Neuronal stem cell (in vitro differentiated cells): Measurements from ENCODE around the gene DCLK2. TPM values are rescaled to one million over a fixed set of nuclear protein-coding genes. Genes with fewer than 3 reads are reported as not detected.

Experiments
- DNase-seq: peaks from one replicate; pipeline ENCODE4 v3.0.0-alpha.2; 2013; ENCODE audit warnings: low spot score
- H2AFZ ChIP-seq: one replicate; pipeline ENCODE4 v1.6.1; 2013; ENCODE audit warnings: mild to moderate bottlenecking, low read length, inconsistent platforms
- H2AK5ac ChIP-seq: 2 replicates; pipeline ENCODE4 v1.6.1; 2013; ENCODE audit warnings: low read depth, mild to moderate bottlenecking, inconsistent platforms, low read length, moderate library complexity, mixed read lengths
- H2BK120ac ChIP-seq: 2 replicates; pipeline ENCODE4 v1.6.1; 2013; ENCODE audit warnings: low read depth, mild to moderate bottlenecking, inconsistent platforms, low read length, moderate library complexity, mixed read lengths
- H2BK12ac ChIP-seq: one replicate; pipeline ENCODE4 v1.6.1; 2013; ENCODE audit warnings: low read length, inconsistent platforms
- H2BK15ac ChIP-seq: 2 replicates; pipeline ENCODE4 v1.6.1; 2013; ENCODE audit warnings: mild to moderate bottlenecking, low read length, inconsistent platforms, mixed read lengths
- H2BK5ac ChIP-seq: one replicate; pipeline ENCODE4 v1.6.1; 2013; ENCODE audit warnings: inconsistent platforms, mild to moderate bottlenecking, low read length, moderate library complexity
- H3K14ac ChIP-seq: one replicate; pipeline ENCODE4 v1.6.1; 2013; ENCODE audit warnings: low read length, inconsistent platforms
- H3K18ac ChIP-seq: 2 replicates; pipeline ENCODE4 v1.6.1; 2013; ENCODE audit warnings: low read length, inconsistent platforms
- H3K23ac ChIP-seq: 2 replicates; pipeline ENCODE4 v1.6.1; 2013; ENCODE audit warnings: low read depth, mild to moderate bottlenecking, mixed read lengths, low read length, inconsistent platforms; ENCODE audit not compliant: poor library complexity
- H3K27ac ChIP-seq: replicated peaks from 3 replicates; pipeline ENCODE4 v1.5.1; 2013; ENCODE audit warnings: low read length, inconsistent platforms
- H3K27me3 ChIP-seq, 3 experiments: 2 replicates each; pipeline ENCODE4 v1.6.1; 2013; ENCODE audit warnings: low read length in 3 of 3, mild to moderate bottlenecking in 2 of 3, inconsistent platforms in 1 of 3, low read depth in 1 of 3, mixed read lengths in 1 of 3, moderate library complexity in 1 of 3; ENCODE audit not compliant: control insufficient read depth in 3 of 3, insufficient read depth in 3 of 3
- H3K36me3 ChIP-seq, 2 donors: replicated peaks in 1 of 2; 2 replicates each; pipeline ENCODE4 v1.6.1; 2013; ENCODE audit warnings: low read length in 2 of 2; ENCODE audit not compliant: control insufficient read depth in 2 of 2, insufficient read depth in 2 of 2
- H3K4ac ChIP-seq: 2 replicates; pipeline ENCODE4 v1.6.1; 2013; ENCODE audit warnings: inconsistent platforms, mild to moderate bottlenecking, low read length, moderate library complexity
- H3K4me1 ChIP-seq, 2 donors: 1 replicate in 1 of 2; 2 replicates in 1 of 2; pipeline ENCODE4 v1.6.1; 2013; ENCODE audit warnings: low read length in 2 of 2, low read depth in 1 of 2; ENCODE audit not compliant: control insufficient read depth in 2 of 2, insufficient read depth in 1 of 2
- H3K4me2 ChIP-seq: one replicate; pipeline ENCODE4 v1.6.1; 2013; ENCODE audit warnings: mild to moderate bottlenecking, low read length, inconsistent platforms; ENCODE audit not compliant: insufficient read depth, poor library complexity, severe bottlenecking
- H3K4me3 ChIP-seq, 2 donors: 2 replicates each; pipeline ENCODE4 v1.5.1; 2013; ENCODE audit warnings: low read length in 2 of 2, mild to moderate bottlenecking in 2 of 2, inconsistent platforms in 1 of 2, moderate library complexity in 1 of 2
- H3K79me1 ChIP-seq: one replicate; pipeline ENCODE4 v1.6.1; 2013; ENCODE audit warnings: low read depth, mild to moderate bottlenecking, inconsistent platforms, low read length, moderate library complexity
- H3K9ac ChIP-seq: one replicate; pipeline ENCODE4 v1.6.1; 2013; ENCODE audit warnings: mild to moderate bottlenecking, low read depth, low read length, inconsistent platforms; ENCODE audit not compliant: poor library complexity
- H3K9me3 ChIP-seq, 2 donors: replicated peaks in 1 of 2; 2 replicates each; pipeline versions ENCODE3 to v1.6.1; 2013; ENCODE audit warnings: low read length in 2 of 2, mild to moderate bottlenecking in 2 of 2, inconsistent platforms in 1 of 2, low read depth in 1 of 2, mixed read lengths in 1 of 2, moderate library complexity in 1 of 2; ENCODE audit not compliant: control insufficient read depth in 2 of 2, insufficient read depth in 1 of 2
- H4K8ac ChIP-seq: one replicate; pipeline ENCODE4 v1.6.1; 2013; ENCODE audit warnings: low read depth, mild to moderate bottlenecking, inconsistent platforms, low read length, moderate library complexity
- H4K91ac ChIP-seq: one replicate; pipeline ENCODE4 v1.6.1; 2013; ENCODE audit warnings: low read length, low read depth, mild to moderate bottlenecking, inconsistent platforms; ENCODE audit not compliant: poor library complexity
- WGBS, 2 donors: extraction: QIAGEN DNeasy Blood & Tissue Kit; methylation state at CpG; one replicate each; pipeline ENCODE4 v1.1.7; 2013; ENCODE audit warnings: missing lambda C conversion rate in 2 of 2, mixed read lengths in 1 of 2; ENCODE audit not compliant: insufficient read length in 2 of 2, insufficient replicate concordance in 1 of 2; ENCODE audit errors: extremely low coverage in 2 of 2; 5-methylcytosine and 5-hydroxymethylcytosine counted together
- polyA plus RNA-seq, 2 experiments: library from polyadenylated mRNA; stranded (reverse); fragments of 200-250 nt; gene quantifications; one replicate each; pipeline ENCODE4 v1.2.3, GENCODE V29; 2013

The DCLK2 gene
- polyA plus RNA-seq (2013, experiment 1 of 2): 13.6 TPM
- 13.3 TPM for polyA plus RNA-seq (2013, experiment 2 of 2)

- Histone ChIP-seq H3K9me3 (peaks cover 0 to 7% of the 10 kb centered on the region in 2 donors), H3K18ac (peak within 1 kb of the TSS; percentile 96), H3K23ac (peak within 1 kb of the TSS; percentile 52), H3K14ac (no peak within 1 kb of the TSS), H2BK15ac (peak within 1 kb of the TSS; percentile 57), H2BK120ac (no peak within 1 kb of the TSS), H2BK5ac (no peak within 1 kb of the TSS), H2AFZ (peak within 1 kb of the TSS; percentile 98), H3K4me3 (peak within 1 kb of the TSS; percentile 82 to 90), H3K27me3 (peaks cover 0 to 17% (median 0%) of the 10 kb centered on the region in 3 experiments), H3K9ac (peak within 1 kb of the TSS; percentile 84), H3K4me1 (peaks cover 0 to 8% of the 10 kb centered on the region in 2 donors), H3K4me2 (peak within 1 kb of the TSS; percentile 80), H3K4ac (no peak within 1 kb of the TSS), H3K27ac (no peak within 1 kb of the TSS), H3K79me1 (no peaks in the 10 kb centered on the region), H4K91ac (no peak within 1 kb of the TSS), H2BK12ac (peak within 1 kb of the TSS; percentile 51), H3K36me3 (peaks cover 0 to 3% of the 10 kb centered on the region in 2 donors), H4K8ac (no peak within 1 kb of the TSS), H2AK5ac (no peak within 1 kb of the TSS)
- WGBS, 2 donors: no CpG with 5 or more reads among the region's 68 CpGs
- DNase-seq: peak; percentile 71
These were observed at the start of gene DCLK2 for GRCh38 chr4:150078041-150078578. TSS of gene DCLK2 (plus strand) at chr4:150078445. CDS start at chr4:150079028, 583 bp downstream.

GRCh38 chr4:150032541-150032940 is 45.7 kb upstream of the DCLK2 start:
- no peak overlapping the region for H2BK15ac ChIP-seq
- H3K79me1 ChIP-seq: no peaks in the 10 kb centered on the region
- no peak overlapping the region for H4K8ac ChIP-seq
- no peaks in the 10 kb centered on the region for H3K27me3 ChIP-seq
- no peak overlapping the region for H2BK12ac ChIP-seq
- H3K9me3 ChIP-seq: peaks cover 0 to under 1% of the 10 kb centered on the region in 2 donors
- H3K18ac ChIP-seq: no peak overlapping the region
- H2BK5ac ChIP-seq: no peak overlapping the region
- H3K4me3 ChIP-seq: no peak overlapping the region
- no peak overlapping the region for H3K4ac ChIP-seq
- H3K9ac ChIP-seq: no peak overlapping the region
- no peak overlapping the region for H2AK5ac ChIP-seq
- H3K4me2 ChIP-seq: no peak overlapping the region
- H3K14ac ChIP-seq: no peak overlapping the region
- H3K4me1 ChIP-seq: peaks cover 0 to 4% of the 10 kb centered on the region in 2 donors
- no peak overlapping the region for H2BK120ac ChIP-seq
- no peak for DNase-seq
- H3K36me3 ChIP-seq: no peaks in the 10 kb centered on the region
- no peak overlapping the region for H3K27ac ChIP-seq
- no CpG with 5 or more reads among the region's 7 CpGs for WGBS, 2 donors
- H3K23ac ChIP-seq: no peak overlapping the region
- H2AFZ ChIP-seq: no peak overlapping the region
- no peak overlapping the region for H4K91ac ChIP-seq

- Histone ChIP-seq H2AK5ac (no peak overlapping the region), H4K8ac (no peak overlapping the region), H3K4me1 (peaks cover 0 to 4% of the 10 kb centered on the region in 2 donors), H2BK120ac (no peak overlapping the region), H3K23ac (no peak overlapping the region), H3K27ac (no peak overlapping the region), H4K91ac (no peak overlapping the region), H3K79me1 (no peaks in the 10 kb centered on the region), H3K36me3 (no peaks in the 10 kb centered on the region), H3K4me3 (no peak overlapping the region), H2BK5ac (no peak overlapping the region), H3K9me3 (no peaks in the 10 kb centered on the region), H3K14ac (no peak overlapping the region), H3K4ac (no peak overlapping the region), H3K18ac (no peak overlapping the region), H2BK12ac (no peak overlapping the region), H2BK15ac (no peak overlapping the region), H3K4me2 (no peak overlapping the region), H3K9ac (no peak overlapping the region), H2AFZ (peak overlapping the region; percentile 48), H3K27me3 (no peaks in the 10 kb centered on the region)
- WGBS, 2 donors: no CpG with 5 or more reads among the region's 4 CpGs
- no peak for DNase-seq
These were observed 45.2 kb upstream of the DCLK2 start for GRCh38 chr4:150033081-150033480.

GRCh38 chr4:150033901-150034300 is 44.3 kb upstream of the DCLK2 start:
- no CpG with 5 or more reads among the region's 2 CpGs for WGBS, 2 donors

More at GRCh38 chr4:150033901-150034300, 44.3 kb upstream of the DCLK2 start:
- Histone ChIP-seq H2BK5ac (no peak overlapping the region), H3K18ac (no peak overlapping the region), H3K23ac (no peak overlapping the region), H3K4ac (no peak overlapping the region), H3K27me3 (no peaks in the 10 kb centered on the region), H4K8ac (no peak overlapping the region), H3K9me3 (no peaks in the 10 kb centered on the region), H3K9ac (no peak overlapping the region), H2BK12ac (no peak overlapping the region), H3K4me1 (peaks cover 0 to 4% of the 10 kb centered on the region in 2 donors), H4K91ac (no peak overlapping the region), H3K79me1 (no peaks in the 10 kb centered on the region), H3K4me3 (no peak overlapping the region), H3K4me2 (no peak overlapping the region), H2AFZ (peak overlapping the region; percentile 48), H3K14ac (no peak overlapping the region), H2BK120ac (no peak overlapping the region), H3K36me3 (no peaks in the 10 kb centered on the region), H2AK5ac (no peak overlapping the region), H3K27ac (no peak overlapping the region), H2BK15ac (no peak overlapping the region)
- DNase-seq: no peak
